Activated CD4-positive, alpha-beta T cell treated with anti-CD3 and anti-CD28 coated beads for 24 hours (primary cell): Measurements from ENCODE around the gene ECM2.
"Not testable (repeated sequence)": the region's sequence is repeated elsewhere in the genome, so short reads cannot be mapped to it uniquely, and the experiment has no call there.

Source experiments
- DNase-seq, 2 donors: peaks; one replicate each; pipeline ENCODE4 v3.0.0-alpha.2; 2020; ENCODE audit warnings: low read depth in 2 of 2

ECM2 gene

DNA sequence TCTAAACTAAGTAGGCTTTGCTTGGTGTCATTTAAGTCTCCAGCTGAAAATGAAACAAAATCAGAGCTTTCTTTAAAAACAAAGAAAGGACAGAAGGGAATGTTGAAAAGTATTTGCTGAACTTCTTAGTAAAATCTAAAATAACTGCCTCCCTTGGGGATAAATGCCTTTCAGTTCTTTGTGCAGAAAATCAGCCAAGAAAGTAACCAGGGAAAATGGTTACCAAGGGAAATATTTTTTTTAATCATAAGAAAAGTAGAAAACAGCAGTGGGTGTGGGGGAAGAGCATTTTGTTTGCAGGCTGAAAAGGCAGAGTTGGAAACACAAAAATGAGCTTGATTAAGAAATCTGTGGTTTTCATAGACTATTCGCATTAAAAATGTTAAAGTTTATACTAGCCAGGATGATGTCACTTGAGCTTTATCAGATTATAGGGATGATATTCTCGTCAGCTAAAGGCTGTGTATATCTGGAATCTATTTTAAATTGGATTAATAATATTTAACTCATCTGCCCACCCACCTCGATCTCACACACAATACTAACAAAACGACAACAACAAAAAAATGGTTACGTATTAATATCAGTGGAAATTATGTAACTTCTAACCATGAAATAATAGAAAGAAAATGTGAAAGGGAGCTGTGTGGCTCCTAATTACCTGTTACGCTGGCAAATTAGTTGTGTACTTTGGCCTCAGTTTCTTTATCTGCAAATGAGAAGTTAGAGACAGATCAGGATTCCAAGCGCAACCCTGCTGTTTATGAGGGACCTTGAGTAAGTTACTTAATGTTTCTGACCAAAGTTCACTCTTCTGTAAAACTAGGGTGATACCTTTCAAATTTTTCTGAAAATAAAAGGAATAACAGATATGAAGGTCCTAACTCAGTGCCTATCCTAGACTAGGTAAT is at the start of gene ECM2:
Gene ECM2, minus strand, starts transcription at position 51 of the 911 bp plus-strand sequence. CDS start 13,124 bp downstream, outside the sequence.
- no peak for DNase-seq

DNA sequence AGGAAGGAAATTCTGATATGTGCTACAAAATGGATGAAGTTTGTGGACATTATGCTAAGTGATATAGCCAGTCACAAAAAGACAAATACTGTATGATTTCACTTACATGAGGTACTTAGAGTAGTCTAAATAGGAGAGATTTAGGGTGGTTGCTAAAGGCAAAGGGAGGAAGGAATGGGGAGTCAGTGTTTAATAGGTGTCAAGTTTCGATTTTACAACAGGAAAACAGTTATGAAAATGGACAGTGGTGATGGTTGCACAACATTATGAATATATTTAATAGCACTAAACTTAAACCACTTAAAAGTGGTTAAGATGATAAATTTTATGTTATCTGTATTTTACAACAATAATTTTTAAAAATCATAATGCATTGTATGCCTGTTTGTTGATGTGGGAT is 40.4 kb upstream of the ECM2 start:
- DNase-seq = no peak

DNA sequence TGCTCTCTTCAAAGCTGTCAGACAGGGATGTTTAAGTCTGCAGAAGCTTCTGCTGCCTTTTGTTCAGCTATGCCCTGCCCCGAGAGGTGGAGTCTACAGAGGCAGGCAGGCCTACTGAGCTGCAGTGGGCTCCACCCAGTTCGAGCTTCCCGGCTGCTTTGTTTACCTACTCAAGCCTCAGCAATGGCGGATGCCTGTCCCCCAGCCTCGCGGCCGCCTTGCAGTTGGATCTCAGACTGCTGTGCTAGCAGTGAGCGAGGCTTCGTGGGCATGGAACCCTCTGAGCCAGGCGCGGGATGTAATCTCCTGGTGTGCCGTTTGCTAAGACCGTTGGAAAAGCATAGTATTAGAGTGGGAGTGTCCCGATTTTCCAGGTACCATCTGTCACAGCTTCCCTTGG is 37.8 kb upstream of the ECM2 start:
- not testable (repeated sequence) for DNase-seq

DNA sequence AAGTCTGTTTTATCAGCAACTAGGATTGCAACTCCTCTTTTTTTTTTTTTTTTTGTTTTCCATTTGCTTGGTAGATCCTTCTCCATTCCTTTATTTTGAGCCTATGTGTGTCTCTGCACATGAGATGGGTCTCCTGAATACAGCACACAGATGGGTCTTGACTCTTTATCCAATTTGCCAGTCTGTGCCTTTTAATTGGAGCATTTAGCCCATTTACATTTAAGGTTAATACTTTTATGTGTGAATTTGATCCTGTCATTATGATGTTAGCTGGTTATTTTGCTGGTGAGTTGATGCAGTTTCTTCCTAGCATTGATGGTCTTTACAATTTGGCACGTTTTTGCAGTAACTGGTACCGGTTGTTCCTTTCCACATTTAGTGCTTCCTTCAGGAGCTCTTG is 36.1 kb upstream of the ECM2 start:
- DNase-seq = not testable (repeated sequence)

DNA sequence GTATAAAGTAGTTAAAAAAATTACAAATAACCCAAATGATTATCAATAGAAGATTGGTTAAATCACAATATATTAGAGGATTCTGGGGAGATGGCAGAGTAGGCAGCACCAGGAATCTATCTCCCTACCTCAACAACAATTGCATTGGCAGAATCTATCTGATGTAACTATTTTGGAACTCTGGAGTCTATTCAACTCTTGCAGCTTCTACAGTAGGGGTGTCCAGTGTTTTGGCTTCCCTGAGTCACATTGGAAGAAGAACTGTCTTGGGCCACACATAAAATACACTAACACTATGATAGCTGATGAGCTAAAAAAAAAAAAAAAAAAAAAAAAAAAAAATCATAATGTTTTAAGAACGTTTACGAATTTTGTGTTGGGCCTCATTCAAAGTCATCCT is 29.2 kb upstream of the ECM2 start:
- no peak for DNase-seq

DNA sequence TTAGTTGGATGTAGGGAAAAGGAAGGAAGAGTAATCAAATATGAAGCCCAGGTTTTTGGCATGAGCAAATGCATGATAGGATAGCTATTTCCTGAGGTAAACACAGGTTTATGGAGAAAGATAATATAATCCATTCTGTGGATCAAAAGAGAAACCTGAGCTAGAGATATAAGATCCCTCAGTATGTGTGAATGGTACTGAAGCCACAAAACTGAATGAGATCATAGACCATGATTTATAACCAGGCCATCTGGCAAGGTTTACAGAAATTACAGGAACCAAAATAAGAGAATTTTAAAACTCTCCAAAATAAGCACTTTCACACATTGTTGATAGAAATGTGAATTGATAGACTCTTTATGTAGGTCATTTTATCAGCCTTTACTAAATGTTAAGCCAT is 28.7 kb upstream of the ECM2 start:
- DNase-seq = no peak

DNA sequence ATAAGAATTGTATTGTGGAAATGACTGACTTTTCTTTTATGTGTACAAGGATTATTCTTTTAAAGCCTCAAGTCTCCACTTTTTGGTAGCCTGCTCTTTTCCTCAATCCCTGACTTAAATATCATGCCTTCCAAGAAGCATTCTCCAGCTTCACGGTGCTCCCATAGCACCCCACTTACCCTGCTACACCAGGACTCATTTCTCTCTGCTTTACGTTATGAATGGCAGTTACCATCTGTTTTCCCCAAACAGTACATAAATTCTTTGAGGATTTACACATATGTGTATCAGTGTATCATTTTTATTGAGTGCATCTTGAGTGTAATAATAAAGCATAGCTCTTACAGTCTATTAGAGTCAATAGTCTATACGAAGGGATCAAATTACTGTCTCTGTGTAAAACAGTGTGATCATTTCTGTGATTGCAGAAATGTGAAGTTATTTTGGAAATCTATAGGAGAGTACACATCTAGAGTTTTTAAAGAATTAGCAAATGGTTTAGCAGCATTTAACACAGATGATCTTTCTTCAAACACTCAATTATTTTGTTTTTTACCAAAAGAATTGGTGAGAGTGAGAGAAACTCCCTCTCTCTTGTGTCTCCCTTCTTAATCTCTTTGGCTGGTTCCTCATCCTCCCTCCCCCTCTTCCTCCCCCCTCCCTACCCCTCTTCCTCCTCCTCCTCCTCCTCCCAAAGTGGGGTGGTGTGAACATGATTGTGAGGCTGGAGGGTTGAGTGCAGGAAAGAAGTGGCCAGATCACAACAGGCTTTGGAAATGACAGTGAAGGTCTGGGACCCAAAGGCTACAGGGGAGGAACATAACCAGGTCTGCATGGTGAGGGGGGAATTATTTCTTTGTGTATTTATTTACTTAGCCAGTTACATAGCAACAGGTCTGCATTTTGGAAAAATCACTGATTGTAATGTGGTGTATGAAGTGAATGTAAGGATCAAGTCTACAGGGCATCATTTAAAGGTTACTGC is 27.6 kb upstream of the ECM2 start:
- no peak for DNase-seq

DNA sequence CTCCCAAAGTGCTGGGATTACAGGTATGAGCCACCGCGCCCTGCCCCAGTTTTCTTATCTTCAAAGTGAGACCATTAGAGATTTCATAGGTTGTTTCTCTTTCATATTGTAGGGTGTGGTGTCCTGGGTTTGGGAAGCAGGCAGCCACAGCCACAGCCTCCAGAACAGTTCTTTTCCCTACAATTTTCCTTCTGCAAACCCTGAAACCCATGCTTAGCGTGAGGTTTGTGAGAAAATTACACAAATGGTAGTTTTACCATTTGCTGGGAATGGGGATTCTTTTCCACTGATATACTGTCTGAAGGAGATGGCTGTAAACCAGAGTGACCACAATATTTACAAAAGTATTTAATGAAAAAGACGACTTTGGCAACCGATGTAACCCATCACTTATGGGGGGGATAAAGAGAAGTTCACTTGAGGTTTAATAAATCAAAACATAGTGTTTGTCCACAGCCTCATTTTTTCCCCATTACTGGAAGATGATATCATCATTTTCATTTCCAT is 26.7 kb upstream of the ECM2 start:
- no peak for DNase-seq

DNA sequence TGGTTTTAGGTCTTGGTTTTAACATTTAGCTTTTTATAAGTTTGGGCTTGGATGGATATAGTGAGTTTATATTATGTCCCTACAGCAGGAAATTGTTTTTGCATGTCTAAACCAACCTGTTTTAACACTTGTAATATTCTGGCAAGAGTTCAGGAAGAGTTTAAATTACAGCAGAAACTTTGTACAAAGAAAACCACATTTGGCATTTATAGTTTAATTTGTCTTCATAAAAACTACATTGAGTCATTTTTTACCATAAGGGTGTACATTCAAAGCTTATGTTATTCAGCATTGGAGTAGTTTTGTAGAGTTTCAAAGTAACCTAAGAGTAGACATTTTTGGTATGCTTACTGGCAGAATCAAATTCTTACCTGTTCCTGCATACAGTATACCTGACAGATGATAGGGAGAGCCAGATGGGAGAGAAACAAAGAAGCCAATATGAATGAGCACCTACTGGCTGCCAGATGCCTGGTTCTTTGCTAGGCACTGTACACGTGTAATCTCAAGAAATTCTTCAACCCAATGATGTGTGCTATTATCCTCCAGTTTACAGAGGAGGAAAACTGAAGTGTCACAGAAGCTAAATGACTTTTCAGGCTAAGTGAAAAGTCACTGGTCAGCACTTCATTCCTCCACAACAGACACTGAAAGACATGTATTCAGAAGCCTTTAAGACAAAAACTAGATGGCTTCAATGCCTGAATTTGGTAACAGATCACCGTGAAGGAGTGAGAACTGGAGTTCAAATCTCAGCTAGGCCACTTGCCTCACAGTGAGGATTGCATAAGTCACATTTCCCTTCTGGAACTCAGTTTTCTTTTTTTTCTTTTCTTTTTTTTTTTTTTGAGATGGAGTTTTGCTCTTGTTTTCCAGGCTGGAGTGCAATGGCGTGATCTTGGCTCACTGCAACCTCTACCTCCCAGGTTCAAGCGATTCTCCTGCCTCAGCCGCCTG is 25.9 kb upstream of the ECM2 start:
- no peak for DNase-seq

DNA sequence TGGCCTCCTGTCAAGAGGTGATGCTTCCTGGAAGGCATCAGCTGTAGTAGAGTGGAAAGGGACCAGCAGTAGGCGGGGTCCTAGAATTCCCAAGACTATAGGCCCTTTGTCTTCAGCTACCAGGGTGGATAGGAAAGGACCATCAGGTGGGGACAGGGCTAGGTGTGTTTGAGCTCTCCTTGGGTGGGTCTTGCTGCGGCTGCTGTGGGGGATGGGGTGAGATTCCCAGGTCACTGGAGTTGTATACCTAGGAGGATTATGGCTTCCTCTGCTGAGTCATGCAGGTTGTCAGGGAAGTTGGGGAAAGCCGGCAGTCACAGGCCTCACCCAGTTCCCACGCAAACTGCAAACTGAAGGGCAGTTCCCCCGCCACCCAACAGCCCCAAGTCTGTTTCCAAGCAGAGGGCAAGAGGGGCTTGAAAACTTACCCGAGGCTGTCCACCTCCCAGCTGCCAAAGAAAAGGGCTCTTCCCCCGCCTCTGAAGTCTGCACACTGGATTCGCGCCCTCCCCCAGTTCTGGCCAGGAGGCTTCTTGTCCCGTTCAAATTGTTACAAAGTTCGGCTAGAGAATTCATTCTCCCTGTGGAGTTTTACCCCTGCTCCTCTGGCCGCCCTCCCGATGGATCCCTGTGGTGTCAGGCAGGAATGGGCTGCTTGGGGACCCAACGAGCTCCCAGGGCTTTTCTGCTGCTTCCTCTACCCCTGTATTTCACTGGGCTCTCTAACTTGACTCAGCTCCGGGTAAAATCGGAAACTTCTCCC is 23.0 kb upstream of the ECM2 start:
- DNase-seq = no peak

DNA sequence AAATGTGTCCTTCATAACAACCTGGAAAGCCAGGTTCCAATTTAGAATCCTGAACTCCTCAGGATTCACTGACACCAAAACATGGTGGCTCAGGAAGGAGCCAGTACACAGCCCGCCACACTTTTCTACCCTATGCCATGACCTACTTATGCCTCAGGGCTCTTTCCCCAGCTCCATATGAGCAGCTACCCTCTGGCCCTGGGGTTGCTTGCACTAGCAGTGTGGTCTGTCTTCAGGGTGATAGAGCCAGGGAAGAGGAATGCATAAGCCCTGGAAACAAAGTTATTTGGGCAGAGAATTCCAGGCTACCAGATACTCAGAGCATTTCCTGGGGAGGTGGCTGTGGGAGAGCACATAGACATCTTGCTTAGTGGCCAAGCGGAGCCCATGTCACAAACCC is 15.0 kb upstream of the ECM2 start:
- DNase-seq = no peak

DNA sequence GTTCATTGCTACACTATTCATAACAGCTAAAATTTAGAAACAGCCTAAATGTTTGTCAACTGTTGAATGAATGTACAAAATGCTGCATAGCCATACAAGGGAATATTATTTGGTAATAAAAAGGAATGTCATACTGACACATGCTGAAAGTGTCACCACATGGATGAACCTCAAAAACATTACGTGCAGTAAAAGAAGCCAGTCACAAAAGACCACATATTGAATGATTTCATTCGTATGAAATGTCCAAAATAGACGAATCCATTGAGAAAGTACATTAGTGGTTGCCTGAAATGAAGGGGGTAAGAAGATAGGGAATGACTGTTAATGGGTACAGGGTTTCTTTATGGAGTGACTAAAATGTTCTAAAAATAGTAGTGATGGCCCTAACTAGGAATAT is 11.6 kb upstream of the ECM2 start:
- DNase-seq = no peak

DNA sequence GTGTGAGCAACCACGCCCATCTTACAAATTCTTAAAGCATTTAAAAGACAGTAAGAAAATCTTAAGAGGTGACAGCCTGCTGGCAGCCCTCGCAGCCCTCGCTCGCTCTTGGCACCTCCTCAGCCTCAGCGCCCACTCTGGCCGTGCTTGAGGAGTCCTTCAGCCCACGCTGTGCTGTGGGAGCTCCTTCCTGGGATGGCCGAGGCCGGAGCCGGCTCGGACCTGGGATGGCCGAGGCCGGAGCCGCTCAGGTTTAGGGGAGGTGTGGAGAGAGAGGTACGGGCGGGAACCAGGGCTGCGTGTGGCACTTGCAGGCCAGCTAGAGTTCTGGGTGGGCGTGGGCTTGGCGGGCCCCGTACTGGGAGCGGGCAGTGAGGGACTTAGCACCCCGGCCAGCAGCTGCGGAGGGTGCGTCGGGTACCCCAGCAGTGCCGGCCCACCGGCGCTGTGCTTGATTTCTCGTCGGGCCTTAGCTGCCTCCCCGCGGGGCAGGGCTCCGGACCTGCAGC is 9.3 kb upstream of the ECM2 start:
- no peak for DNase-seq

DNA sequence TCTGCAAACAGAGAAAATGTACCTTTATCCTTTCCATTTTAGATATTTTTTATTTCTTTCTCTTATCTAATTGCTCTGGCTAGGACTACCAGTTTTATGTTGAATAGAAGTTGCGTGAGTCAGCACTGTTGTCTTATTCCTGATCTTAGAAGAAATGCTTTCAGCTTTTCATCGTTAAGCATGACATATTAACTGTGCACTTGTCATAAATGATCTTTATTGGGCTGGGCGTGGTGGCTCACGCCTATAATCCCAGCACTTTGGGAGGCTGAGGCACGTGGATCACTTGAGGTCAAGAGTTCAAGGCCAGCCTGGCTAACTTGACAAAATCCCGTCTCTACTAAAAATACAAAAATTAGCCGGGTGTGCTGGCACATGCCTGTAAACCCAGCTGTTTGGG is 8.2 kb upstream of the ECM2 start:
- DNase-seq = no peak

DNA sequence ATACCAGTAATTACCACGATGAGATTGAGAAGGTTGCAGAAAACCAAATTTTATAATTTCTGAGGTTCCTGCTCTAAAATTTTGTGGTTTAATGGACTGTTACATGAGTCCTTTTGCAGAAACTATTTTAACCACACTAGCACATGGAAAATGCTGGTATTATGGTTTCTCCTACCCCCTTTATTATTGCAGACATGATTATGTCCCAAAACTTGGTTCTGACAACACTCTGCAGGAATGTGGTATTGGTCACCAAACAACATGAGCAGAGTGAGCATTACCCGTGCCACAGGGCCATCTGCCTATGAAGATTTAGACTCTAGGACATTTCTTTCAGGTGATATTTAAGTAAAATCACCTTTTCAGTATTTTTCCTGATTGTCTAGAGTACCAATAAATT is 2.8 kb upstream of the ECM2 start:
- no peak for DNase-seq

DNA sequence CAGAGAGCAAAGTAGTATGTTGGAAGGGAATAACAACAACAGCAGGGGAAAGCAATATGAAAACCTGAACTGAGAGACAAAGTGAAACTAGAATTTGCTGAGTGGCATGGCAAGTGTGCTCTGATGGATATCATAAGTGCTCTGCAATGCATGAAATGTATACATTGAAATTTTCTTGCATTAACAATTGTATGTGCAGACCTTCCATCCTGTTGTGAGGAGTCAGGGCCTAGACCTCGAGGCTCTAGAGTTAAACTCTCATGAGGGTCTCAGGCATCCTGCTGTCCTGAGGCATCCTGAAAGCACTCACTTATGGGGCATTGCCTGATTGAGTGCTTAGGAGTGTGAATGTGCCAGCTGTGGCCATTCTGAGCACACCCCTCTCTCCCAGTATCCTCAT is 1.1 kb downstream of the ECM2 start:
- no peak for DNase-seq

DNA sequence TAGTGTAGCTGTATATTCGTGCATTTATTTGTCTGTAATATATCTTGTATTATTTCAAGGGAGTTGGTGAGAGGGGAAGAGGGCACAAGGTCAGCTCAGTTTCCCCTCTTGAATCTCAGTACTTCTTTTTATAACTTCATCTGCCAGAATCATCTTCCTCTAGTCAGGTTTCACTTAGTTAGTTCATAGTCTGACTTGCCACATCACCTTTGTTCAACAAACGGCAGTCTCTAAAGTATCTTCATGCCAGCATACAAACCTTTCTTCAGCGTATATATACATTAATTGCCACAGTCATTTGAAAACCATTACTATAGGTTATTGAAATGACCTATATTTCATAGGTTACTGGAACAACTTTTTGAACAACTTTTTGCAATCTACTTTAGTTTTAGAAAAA is 1.6 kb downstream of the ECM2 start:
- no peak for DNase-seq

DNA sequence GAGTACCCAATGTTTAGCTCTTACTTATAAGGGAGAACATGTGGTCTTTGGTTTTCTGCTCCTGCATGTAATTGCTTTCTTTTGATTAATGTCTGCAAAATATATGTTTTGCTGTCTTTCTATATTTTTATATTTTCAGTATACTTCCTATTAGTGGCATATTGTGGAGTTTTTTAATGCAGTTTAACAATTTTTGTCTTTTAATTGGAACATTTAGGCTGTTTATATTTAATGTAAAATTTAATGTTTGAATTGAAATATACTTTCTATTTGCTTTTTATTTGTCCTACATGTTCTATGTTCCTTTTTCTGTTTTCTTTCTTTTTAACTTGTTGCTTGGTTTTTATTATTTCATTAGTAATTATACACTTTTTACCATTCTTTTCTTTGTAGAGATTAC is 4.9 kb downstream of the ECM2 start:
- no peak for DNase-seq

DNA sequence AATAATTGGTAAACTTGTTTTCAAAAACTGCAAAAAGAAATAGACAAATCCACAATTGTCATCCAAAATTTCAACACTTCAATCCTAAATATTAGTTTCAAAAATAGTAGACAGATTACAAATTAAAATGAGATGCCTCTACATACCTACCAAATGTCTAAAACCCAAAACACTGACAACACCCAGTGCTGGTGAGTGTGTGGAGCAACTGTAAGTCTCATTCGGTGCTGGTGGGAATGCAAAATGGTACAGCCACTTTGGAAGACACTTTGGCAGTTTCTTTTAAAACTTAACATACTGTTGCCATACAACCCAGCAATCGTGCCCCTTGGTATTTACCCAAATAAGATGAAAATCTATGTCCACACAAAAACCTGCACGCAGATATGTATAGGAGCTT is 6.7 kb downstream of the ECM2 start:
- no peak for DNase-seq

DNA sequence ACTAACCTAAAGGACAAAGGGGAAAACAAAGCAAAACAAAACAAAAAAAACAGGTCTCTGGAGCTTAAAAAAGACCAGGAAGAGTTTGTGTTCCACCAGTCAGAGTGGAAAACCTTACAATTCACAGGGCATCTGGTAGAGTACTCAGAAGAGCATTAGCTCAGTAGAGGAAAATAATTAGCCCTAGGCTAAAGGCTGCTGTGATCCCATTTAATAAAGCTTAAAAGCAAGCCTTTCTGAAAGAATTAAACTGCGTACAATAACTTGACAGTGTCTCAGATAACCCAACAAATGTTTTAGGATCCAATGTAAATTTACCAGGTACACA is 7.3 kb downstream of the ECM2 start:
- DNase-seq = no peak
